HEK293 (cell line): Measurements from ENCODE around the gene PDZRN4.

Source experiments
- CTCF ChIP-seq: fragments of 450-650 bp; formaldehyde crosslinking; IDR thresholded peaks from 2 replicates; pipeline ENCODE4 v1.5.1; 2016; ENCODE audit warnings: missing biosample characterization, missing genetic modification characterization
- EGR2 ChIP-seq: fragments of 450-650 bp; formaldehyde crosslinking; IDR thresholded peaks from 2 replicates; pipeline ENCODE4 v1.5.1; 2016; ENCODE audit warnings: low read depth, missing biosample characterization, missing genetic modification characterization
- SP2 ChIP-seq: fragments of 450-650 bp; formaldehyde crosslinking; IDR thresholded peaks from 2 replicates; pipeline ENCODE4 v1.5.1; 2016; ENCODE audit warnings: missing biosample characterization, missing genetic modification characterization
- YY1 ChIP-seq: fragments of 450-650 bp; formaldehyde crosslinking; IDR thresholded peaks from 2 replicates; pipeline ENCODE4 v1.5.1; 2018; ENCODE audit warnings: missing biosample characterization, missing genetic modification characterization

- TF ChIP-seq CTCF (tag by site-specific recombination): no peak
- no peak for TF ChIP-seq SP2 (tag by site-specific recombination)
- TF ChIP-seq YY1 (tag by site-specific recombination): no peak
- no peak for TF ChIP-seq EGR2
These were observed 327.8 kb downstream of the PDZRN4 start for GRCh38 chr12:41515953-41516352.
